PC-3 (cell line): ENCODE measurements around the gene OLR1.

ENCODE experiments used
- CTCF ChIP-seq: fragments of 300-600 bp; sonication (generic); conservative IDR thresholded peaks from 2 replicates; pipeline ENCODE4 v1.5.1; 2017; ENCODE audit warnings: antibody characterized with exemption, low read depth, mild to moderate bottlenecking, low read length
- EZH2 ChIP-seq: fragments of 300-600 bp; sonication (generic); IDR thresholded peaks from one replicate; pipeline ENCODE4 v1.6.1; 2017; ENCODE audit warnings: antibody characterized with exemption, mild to moderate bottlenecking, low read length; ENCODE audit not compliant: unreplicated experiment

GRCh38 chr12:10215436-10215835, 43.5 kb upstream of the OLR1 start:
- TF ChIP-seq CTCF (no peak), EZH2 (no peak)
